Activated effector memory CD4-positive, alpha-beta T cell treated with Interleukin-2 at 50 U/mL for 16 hours (primary cell): Measurements from ENCODE around the gene RAPGEF4.
"Not testable (repeated sequence)": the region's sequence is repeated elsewhere in the genome, so short reads cannot be mapped to it uniquely, and the experiment has no call there.

Experiments
- DNase-seq: peaks from one replicate; pipeline ENCODE4 v3.0.0-alpha.2; 2020

The RAPGEF4 gene

DNA sequence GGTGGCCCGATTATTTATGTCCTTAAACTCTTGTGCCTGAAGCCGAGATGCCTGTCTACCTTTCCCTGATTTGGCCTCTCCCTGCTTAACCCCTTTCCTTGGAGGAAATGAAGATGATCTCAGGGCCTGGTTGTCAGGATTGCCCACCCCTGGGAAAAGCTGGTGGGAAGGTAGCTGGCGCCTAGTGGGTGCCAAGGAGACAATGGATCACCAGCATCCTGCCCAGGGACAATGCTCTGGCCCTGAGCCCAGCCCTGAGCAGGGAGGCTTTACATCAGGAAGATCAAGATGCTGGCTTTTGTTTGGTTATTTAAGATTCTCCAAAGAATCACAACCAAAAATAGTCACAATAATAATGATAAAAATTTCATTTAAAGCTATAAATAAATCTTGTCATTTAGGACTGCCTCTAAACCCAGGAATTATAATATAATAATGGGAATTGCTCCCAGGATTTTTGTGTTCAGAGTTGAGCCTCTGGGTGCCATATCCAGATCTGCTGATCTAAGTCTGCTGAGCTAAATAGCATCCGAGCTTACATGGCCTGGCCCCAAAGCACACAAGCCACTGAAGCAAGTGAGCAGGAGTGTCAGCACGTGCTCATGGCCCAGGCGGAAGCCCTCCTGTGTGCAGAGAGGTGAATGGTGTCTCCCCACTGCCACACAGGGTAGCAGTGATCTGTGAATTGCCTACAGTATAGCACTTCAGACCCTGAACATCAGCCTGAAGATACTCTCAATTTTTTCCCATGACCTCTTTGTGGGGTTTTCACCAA is 282.2 kb downstream of the RAPGEF4 start:
- no peak for DNase-seq

DNA sequence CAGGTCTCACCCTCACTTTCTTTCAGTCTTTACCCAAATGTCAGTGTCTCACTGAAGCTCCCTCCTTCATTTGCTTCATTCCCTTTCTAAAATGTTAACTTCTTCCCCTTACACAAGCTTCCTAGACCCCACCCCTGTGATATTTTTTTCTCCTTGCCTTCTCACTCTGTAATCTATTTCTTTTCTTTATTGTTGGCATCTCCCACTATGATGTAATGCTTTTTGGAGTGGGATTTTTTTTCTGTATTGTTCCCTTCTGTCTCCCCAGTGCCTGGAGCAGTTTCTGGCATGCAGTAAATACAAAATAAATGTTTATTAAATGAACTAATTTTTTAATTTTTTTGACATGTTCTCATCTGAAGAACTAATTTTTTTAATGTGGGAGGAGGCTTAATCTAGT is 284.1 kb downstream of the RAPGEF4 start:
- DNase-seq, result no peak

DNA sequence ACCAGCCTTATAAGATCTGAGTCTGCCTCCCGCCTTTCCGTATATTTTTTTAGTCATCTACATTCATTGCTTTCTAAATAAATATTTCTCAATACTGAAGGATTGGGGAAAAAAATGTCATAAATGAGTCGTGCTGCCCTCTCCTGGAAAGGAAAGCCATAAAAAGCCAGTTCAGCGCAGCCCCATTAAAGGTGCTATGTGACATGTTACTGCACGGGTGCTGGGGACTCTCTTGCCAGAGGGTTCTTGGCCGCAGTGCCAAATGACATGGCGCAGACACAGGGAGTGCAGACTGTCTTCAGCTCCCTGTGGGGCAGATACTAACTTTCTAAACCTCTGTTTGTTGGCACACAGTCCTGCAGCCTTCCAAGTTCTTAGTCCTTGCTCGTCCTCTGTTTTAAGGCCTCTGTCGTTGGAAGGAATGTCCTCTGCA is 286.3 kb downstream of the RAPGEF4 start:
- DNase-seq, result no peak

DNA sequence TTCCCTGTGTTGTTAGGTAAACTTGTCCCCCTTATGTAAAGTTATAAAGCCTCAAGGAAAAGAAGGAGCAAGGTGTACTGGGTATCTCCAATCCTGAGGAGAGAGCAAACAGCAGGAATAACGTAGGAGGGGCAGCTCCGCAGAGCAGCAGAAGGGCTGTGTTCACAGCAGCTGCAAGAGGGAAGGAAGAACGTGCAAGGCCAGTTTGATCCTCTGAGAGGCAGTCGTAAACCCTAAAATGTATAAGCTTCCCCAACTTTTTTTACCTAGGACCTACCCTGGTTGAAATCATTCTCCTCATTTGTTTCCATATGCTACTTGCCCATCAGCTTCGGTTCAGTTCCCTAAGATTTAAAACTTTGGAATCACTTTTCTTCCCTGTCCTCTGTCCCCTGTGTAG is 288.1 kb downstream of the RAPGEF4 start:
- DNase-seq, result no peak

DNA sequence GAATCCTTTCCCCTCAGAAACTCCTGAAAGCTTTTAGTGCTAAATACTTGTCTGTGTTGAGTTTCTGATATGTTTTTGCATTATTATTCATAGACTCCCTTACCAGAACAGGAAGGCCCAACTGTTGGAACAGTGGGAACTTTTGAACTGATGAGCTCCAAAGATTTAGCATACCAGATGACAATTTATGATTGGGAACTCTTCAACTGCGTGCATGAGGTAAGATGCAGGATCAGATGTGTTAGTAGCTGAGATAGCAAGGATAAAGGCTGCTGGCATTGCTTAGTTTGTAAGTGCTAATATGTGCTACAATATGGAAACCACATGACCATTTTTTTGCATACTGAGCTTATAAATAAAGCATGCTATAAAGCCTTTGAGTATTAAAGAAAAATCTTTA is 290.8 kb downstream of the RAPGEF4 start:
- no peak for DNase-seq

DNA sequence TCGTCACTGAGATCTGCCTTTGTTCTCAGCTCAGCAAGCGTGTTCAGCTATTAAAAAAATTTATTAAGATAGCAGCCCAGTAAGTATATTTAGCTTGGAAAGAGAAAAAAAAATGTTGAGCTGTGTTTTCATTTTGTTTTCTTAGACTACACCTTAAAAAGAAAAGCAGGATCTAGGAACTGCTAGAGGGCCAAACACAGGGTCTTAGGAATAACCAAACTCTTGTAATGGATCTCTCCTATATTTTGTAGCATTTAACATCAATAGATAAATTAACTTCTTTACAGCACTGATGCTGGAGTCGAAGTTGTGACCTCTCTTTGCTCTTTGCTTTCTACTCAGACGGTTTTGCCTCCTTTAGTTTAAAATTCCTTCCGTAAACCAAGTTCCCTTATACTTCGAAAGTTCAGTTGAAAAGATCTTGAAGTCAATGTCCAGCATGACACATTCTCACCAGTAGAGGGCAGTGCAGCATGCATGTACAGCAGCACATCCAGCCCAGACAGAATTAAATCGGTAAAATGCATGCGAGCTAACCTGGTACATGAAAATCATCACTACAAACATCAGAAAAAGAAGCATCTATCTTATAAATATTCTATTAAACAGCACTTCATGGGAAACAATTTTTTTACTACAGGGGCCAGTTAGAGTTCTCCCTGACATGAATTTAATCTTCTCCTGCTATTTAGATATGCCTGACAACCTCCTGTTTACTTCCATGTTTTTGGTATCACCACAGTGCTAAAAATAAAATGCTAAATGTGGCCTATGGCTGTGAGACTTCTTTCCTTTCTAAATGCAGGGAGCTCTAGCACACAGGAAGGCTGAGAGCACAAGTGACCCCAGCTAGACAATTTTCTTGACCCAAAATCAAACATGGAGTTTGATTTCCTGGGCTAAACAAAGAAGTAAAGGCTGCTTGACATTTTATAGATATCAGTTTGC is 291.8 kb downstream of the RAPGEF4 start:
- peak; percentile 44 for DNase-seq

DNA sequence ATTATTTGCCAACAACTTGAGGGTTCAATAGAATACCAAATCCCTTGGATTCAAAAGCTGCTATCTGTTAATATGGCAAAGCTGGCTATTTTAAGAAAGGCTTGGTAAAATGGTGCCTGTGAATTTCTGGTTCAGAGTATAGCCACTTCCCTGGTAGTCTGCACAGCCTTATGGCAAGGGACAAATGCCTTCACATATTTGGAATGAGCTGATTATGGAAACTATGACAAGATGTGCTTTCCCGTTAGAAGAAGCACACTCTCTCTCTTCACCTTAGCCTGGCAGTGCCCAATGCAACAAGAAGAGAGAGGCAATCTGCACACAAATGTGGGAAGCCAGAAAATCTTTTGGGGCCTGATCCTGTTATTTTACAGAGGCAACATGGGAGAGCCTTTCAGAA is 292.5 kb downstream of the RAPGEF4 start:
- DNase-seq, result no peak

DNA sequence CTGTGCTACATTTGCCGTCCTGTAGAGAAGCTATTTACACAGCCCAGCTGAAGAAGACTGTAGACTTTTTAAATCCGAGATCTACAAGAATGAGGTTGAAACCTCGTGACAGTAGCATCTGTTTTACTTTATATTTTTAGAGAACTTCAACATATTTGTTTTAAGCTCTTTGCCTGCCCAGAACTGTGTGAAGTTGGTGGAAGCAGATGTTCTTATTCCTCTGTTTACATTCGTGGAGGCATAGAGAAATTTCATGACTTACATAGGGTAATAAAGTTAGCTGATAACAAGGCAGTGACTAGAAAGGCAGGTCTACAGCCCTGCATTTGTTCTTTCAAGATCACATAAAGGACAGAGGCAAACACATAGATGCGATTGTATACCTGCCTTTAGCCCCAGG is 293.0 kb downstream of the RAPGEF4 start:
- DNase-seq, result no peak

DNA sequence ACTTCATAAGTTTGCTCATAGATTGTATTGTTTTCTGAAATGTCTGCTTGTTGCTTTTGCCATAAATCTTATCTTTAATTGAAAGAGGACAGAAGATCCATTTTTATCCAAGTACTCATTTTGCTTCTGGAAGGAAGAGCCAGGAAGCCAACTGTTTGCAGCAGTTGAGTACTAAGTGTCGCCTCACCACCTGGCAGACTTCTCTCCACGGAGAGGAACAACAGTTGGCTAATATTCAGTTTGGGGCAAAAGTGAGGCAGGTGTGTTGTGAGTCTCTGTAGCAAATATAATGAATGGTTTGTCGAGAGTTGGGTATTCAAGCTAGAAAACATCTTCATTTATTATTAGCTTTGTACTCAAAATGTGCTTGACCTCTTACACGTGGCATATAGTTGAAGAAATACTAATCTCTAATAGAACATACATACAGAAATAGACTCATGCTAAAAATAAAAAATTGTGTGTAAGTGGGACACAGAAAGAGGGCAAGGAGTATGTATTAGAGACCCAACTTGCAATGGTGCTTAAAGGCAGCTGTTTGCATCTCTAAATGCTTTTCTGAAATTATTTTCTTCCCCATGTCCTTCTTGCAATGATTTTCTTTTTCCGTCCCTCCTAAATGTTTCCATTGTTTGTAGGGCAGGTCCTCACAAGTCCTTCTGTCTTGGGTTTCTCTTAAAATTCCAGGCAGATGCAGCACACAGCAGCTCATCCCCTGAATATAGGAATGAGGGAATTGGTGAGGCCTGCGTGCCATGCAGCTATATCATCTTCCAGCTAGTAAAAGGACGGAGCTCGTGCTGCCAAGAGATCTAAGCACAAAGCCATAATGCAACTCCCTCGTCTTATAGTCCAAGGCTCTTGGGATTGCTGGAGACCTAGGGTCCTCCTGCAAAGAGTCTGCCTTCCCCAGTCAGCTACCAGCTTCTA is 295.2 kb downstream of the RAPGEF4 start:
- DNase-seq, result no peak

DNA sequence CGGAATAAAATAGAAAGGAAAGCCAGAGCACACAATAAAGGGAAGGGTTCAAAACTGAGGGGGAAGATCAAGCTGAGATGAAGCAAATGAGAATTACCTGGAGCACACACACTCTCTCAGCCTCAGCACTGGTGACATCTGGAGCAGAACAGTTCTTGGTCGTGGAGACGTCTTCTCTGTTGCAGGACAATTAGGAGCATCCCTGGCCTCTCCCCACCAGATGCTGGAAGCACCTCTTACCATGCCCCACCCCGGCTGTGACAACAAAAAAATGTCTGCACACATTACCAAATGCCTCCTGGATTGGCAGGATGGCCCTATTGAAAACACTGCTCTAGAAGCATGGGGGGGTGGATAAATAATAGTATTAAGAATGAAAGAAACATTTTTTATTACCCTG is 296.4 kb downstream of the RAPGEF4 start:
- no peak for DNase-seq

DNA sequence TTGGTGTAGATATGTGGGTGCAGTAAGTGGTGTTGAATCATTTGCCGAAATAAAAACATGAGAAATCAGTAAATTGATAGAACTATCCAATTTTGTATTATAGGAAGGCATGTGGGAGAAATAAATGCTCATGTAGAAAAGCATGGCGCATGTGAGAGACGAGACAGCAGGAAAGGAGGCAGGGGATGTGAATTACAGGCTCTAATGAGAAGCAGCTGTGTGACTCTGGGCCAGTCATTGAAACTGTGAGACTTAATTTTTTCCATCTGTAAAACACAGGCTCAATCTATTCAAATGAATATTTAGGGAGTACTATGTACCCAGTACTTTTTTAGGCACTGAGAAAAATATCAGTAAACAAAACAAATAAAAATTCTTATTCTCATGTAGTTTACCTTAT is 297.4 kb downstream of the RAPGEF4 start:
- no peak for DNase-seq

DNA sequence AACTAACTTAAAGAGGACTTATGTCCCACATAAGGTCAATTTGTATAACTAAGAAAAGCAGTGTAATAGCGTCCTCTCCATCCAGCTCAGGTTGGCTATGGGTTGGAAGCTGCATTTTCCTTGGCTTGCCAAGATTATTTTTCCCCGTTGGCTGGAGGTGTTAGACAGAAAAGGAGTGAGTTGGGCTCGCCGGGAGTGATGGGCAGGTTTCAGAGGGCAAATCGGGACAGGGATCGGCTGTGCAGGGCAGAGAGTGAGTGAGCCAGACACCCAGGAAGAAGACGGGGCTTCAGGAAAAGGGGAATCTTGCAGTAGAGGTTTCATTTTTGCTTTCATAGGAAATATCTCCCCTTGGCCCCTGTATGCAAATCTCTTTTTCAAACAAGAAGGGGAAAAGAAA is 298.5 kb downstream of the RAPGEF4 start:
- no peak for DNase-seq

DNA sequence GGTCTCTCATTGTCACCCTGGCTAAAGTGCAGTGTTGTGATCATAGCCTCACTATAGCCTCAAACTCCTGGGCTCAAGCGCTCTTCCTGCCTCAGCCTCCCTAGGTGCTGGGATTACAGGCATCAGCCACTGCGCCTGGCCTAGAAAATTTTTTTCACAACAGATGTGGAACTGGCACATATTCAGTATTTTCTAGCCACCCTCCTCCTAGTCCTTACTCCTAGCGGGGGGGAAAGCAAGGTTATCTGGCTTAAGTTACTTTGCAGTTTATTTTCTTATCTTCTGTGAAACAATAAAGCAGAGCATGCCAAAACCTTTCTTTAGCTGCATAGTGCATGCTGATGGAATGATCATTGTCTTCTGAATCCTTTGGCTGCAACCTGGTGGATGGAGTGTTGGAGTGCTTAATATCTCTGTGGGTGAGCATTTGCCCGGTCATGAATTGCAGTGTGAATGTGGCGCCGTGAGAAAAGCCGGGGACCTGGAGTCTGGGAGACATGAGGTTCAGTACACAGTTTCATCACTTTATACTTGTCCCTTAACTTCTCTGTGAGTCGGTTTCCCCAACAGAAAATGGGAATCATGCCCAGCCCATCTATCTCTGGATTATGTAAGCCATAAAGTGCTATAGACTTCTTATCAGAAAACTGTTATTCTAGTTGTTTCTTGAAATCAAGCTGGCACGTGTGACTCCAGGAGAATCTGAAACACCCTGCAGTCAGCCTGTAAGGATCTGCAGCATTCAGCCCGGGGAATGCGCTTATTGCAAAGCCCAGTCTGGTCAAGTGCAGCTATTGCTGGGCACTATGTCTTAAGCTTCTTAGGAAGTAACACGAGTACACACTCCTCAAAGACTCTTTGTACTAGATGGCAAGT is 301.8 kb downstream of the RAPGEF4 start:
- DNase-seq, result no peak

DNA sequence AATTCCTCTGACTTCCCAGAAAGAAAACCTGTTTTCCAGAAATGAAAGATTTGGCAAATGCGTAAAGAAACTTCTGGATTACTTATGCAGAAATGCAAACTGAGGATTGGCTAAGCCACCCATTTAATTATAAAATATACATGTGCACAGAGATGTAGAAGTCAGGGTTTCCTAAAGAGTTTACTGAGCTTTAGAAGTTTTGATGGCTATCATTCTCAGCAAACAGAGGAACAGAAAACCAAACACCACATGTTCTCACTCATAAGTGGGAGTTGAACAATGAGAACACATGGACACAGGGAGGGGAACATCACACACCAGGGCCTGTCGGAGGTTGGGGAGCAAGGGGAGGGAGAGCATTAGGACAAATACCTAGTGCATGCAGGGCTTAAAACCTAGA is 302.6 kb downstream of the RAPGEF4 start:
- DNase-seq, result not testable (repeated sequence)

DNA sequence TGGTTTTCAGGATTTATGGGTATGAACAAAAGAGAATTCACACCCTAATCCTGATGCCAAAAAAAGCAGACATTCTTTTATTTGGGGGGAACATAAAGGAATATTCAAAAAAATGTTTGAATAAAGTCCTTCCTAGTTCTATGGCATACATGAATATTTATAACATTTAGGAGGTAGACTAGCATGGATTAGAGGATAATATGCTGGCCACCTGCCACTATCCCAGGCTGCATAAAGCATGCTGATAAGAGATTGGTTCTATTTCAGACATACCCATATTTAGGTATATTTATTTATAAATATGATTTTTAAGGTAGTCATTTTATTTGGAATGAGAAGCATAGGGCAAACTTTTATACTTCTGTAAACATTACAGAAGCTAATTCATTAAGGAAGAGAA is 305.1 kb downstream of the RAPGEF4 start:
- DNase-seq, result no peak

DNA sequence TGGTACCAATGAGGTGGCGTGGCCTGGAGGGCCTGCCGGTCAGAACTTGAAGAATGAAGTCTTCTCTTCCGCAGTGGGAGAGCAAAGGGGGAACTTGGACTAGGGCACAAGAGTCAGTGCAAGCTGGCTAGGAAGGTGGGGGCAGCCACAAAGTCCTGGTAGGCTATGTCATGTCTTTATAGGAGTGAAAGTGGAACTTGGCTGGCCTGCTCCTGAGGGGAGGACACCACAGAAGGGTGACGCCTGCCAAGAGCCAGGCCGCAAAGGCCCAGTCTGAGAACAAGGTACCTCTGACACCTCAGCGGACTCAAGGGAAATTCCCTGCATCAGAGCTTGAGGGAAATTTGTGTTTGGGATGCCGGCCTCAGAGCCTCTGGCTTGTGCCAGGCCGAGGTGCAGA is 307.8 kb downstream of the RAPGEF4 start:
- DNase-seq, result no peak

DNA sequence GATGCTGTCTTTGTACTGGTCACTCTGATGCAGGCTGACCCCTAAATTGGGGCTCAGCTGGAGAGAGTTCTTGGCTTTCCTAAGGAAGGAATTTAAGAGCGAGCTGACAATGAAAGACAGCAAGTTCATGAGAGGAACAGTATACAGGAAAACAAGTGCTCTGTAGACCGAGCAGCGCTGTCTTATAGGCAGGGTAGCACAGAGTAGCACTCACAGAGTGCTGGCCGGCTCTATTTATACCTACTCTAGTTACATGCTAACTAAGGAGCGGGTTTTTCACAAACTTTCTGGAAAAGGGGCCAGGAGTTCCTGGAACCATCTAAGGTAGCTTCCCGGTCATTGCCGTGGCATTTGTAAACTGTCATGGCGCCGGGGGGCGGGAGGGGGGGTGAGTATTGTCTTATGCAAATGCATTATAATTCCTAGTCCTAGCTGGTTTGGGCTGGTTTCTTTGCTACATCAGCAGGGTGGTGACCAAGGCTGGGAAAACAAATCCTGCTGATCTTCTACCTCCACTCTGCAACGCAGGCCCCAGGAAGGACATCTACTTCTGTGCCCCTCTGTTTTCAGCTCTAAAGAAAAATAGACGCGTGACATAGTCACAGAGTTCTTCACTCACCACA is 308.4 kb downstream of the RAPGEF4 start:
- no peak for DNase-seq

DNA sequence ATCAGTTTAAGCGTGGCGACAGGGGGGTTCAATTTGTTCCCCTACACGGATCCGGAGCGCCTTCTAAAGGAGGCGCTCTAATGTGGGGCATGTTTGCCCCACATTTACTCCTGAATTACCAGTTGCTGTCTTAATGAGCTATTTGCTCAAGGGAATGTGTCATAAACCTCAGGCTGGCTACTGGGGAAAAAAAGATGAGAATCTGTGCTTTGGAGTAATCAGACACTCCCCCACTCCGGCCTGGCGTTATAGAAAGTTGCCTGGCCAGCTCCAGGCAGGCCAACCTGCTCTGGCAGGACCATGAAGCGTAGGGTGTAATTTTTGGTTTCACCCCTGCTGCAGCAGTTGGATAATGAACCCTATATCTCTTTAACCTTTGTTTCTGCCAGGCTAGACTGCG is 309.0 kb downstream of the RAPGEF4 start:
- no peak for DNase-seq

DNA sequence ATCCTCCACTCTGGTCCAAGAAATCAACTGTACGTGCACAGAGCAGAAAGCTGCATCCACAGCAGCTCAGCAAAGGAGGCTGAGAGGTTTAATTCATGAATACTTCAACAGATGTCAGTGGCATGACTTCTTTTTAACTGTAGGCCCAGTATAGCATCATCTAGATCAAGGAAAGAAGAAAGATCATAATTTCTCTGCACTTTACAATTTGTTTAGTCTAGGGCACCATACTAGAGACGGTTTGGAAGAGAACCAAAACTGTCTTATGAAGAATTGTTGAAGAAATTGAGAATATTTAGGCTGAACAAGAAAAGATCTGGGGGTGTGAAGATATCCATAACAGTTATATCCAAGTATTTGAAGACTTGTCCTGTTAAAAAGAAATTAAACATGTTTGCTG is 309.5 kb downstream of the RAPGEF4 start:
- no peak for DNase-seq

DNA sequence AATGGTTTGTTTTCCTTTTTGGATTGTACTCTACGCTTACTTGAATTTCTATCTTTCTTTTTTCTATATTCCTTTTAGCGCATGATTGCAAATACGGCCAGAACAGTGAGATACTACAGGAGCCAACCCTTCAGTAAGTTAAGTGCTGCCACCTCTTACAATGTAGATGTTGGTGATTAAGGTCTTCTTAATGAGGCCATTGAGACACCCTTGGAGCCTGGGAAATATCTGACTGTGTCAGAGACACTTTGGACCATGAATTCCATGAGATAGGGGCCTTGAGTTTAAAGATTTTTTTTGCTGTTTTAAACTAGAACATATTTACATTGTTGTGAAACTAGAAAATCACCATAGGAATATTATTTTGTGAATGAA is 312.9 kb downstream of the RAPGEF4 start:
- DNase-seq, result no peak

DNA sequence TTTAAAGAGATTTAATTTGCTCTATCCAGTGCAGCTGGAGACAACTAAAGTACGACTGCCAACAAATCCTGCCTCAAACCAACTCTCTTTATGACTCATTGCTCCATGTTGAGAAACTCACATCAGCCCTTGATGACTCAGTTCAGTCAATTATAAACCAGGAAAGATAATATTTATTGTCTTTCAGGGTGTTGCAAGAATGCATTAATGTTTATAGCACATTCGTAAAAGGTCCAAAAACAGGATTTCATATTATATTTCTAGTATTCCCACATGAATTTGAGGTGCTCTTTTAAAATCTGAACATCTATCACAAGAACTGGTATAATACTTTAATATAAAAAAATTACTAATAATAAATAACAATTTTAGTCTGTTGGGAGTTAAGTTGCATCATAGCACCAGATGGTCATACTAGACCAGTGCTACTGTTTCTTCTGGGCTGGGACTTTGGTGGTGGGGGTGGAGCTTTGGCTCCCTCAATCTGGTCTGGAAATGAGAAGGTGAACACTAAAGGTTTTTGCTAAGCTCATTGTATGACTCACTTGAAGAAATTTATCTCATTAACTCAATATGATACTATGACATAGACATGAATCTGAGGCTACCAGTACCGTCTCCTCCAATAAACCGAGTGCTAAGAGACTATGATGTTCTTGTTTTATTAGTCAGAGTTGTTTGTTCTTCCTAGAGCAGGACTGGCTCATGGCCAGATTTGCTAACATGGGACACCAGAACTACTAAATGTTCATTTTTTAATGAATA is 313.4 kb downstream of the RAPGEF4 start:
- DNase-seq, result no peak
